Astrocyte of the cerebellum (primary cell): ENCODE measurements around the gene CACTIN.
"Not testable (repeated sequence)": the region's sequence is repeated elsewhere in the genome, so short reads cannot be mapped to it uniquely, and the experiment has no call there.

Source experiments
- DNase-seq: peaks from one replicate; pipeline ENCODE4 v3.0.0-alpha.2; 2011; ENCODE audit warnings: low read depth
- H3K4me3 ChIP-seq: 2 replicates; pipeline ENCODE4 v1.5.1; 2011; ENCODE audit warnings: mild to moderate bottlenecking, low read depth, low read length, moderate library complexity
- in situ Hi-C: cut with HindIII; loops from 2 replicates; pipeline ENCODE4 v1.10.0; 2017; ENCODE audit warnings: low sequenced_read_pairs
- TF ChIP-seq, protein P1 (sequence below): IDR thresholded peaks from 2 replicates; pipeline ENCODE4 v1.5.1; 2012; ENCODE audit warnings: low read length, low read depth, moderate library complexity, mild to moderate bottlenecking; ENCODE audit errors: missing control alignments

CACTIN gene

DNA sequence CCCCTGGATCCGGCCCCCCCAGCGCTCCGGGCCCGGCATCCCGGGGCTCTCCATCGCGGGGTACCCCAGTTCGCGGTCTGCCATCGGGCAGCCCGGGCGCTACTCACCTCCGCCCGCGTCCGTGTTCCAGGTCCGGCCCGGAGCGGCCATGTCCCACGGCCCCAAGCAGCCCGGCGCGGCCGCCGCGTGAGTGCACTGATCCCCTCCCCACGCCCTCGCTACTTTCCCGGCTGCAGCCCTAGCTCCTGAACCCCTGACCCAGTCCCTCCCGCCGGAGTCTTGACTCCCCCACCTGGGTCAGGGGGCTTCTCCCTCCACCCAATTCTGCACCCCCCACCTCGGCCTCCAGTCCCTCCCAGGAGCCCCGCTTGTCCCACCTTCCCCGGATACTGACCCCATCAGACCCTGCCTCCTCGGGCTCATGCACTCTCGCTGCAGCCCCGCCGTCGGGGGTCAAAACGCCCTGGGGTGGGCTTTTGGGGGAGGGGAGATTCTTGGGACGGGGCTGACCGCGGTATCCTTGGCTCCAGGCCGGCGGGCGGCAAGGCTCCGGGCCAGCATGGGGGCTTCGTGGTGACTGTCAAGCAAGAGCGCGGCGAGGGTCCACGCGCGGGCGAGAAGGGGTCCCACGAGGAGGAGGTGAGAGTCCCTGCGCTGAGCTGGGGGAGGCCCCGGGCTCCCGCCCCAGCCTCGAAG is 53.3 kb downstream of the CACTIN start:
- TF ChIP-seq, protein P1, sequence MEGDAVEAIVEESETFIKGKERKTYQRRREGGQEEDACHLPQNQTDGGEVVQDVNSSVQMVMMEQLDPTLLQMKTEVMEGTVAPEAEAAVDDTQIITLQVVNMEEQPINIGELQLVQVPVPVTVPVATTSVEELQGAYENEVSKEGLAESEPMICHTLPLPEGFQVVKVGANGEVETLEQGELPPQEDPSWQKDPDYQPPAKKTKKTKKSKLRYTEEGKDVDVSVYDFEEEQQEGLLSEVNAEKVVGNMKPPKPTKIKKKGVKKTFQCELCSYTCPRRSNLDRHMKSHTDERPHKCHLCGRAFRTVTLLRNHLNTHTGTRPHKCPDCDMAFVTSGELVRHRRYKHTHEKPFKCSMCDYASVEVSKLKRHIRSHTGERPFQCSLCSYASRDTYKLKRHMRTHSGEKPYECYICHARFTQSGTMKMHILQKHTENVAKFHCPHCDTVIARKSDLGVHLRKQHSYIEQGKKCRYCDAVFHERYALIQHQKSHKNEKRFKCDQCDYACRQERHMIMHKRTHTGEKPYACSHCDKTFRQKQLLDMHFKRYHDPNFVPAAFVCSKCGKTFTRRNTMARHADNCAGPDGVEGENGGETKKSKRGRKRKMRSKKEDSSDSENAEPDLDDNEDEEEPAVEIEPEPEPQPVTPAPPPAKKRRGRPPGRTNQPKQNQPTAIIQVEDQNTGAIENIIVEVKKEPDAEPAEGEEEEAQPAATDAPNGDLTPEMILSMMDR: no peak
- no peak for DNase-seq
- in situ Hi-C loops: no loop called here
- H3K4me3 ChIP-seq: peak overlapping the region; percentile 87

DNA sequence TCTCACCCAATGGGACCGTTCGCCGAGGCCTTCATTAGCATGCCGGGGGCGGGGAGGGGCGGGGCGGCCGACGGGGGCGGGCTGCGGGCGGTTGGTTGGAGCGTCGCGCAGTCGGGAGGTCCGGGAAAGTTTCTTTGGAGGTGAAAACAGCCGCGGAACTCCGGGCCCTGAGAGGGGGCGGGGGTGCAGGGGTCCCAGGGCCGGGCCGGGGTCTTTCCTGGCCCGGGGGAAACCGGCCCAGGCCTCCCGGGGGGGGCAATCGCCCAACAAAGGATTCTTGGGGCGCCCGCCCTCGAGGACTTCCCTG is 53.8 kb downstream of the CACTIN start, which contains the start of gene HMG20B:
Gene HMG20B (plus strand): TSS at position 90 of the 307 bp plus-strand sequence. CDS start 366 bp downstream, outside the sequence.
- TF ChIP-seq, protein P1: no peak
- in situ Hi-C loops: no loop called here
- DNase-seq: no peak
- peak within 1 kb of the TSS; percentile 87 for H3K4me3 ChIP-seq

DNA sequence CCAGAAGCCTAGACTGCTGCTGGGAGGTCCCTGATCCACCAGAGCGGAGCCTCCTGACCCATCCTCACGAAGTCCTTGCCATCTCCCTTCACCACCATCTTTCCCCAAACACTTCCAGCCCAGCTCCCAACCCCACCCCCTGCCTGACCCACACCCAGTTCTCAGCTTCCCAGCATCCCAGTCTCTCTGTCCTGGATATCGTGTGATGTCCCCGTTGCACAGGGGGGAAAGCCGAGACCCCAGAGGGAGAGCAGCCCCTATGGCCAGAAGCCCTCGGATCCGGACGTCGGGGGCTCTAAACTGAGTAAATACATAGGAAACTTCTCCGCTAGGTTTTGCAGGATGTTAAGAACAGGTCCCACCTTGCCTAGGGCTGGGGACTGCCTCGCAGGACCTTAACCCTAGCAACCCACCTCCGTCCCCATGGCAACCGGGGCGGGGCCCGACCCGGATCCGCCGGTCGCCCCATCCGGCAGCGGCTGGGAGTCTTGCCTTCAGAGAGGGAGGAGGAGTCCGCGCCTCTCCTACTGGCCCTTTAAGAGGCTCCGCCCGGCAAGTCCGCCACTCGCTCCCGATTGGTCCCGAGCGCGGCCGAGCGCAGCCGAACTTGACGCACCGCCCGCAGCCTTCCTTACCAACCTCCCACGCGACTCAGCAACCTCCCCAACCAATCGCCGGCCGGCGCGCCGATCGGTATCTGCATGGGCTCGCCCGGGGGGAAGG is 54.3 kb downstream of the CACTIN start:
- TF ChIP-seq, protein P1: no peak
- peak overlapping the region; percentile 44 for H3K4me3 ChIP-seq
- peak; percentile 99 for DNase-seq
- in situ Hi-C loops: no loop called here

- H3K4me3 ChIP-seq: no peak overlapping the region
- TF ChIP-seq, protein P1: no peak
- in situ Hi-C loops: no loop called here
- no peak for DNase-seq
Measured at GRCh38 chr19:3570606-3571011, 56.0 kb downstream of the CACTIN start.

DNA sequence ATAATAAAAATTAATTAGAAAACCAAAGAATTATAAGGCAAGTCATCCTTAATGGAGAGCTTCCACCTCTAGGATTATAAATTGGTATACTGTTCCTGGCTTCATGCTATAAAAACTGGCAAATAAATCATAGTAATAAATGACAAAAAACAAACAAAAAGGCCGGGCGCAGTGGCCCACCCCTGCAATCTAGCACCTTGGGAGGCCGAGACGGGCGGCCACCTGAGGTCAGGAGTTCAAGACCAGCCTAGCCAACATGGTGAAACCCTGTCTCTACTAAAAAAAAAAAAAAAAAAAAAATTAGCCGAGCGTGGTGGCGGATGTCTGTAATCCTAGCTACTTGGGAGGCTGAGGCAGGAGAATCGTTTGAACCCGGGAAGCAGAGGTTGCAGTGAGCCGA is 56.5 kb downstream of the CACTIN start:
- in situ Hi-C loops, DNase-seq, H3K4me3 ChIP-seq: not testable (repeated sequence)

DNA sequence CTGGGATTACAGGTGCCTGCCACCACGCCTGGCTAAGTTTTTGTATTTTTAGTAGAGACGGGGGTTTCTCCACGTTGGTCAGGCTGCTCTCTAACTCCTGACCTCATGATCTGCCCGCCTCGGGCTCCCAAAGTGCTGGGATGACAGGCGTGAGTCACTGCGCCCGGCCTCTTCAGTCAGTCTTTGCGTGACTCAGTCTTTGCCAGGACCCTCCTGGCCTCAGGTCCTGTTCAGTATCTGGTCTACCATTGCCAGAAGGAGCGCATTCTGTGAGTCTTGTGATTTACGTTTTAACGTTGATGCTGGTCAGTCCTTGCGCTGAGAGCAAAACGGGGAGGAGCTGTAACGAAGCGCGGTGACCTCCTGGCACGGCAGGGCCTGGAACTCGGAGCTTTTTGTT is 61.5 kb downstream of the CACTIN start:
- DNase-seq: no peak
- no peak overlapping the region for H3K4me3 ChIP-seq
- in situ Hi-C loops: no loop called here
- TF ChIP-seq, protein P1: no peak
